Cardiac muscle cell (in vitro differentiated cells and primary cell): ENCODE data around the gene RBBP8. TPM values are rescaled to one million over a fixed set of nuclear protein-coding genes. Genes with fewer than 3 reads are reported as not detected.
A peak's percentile ranks its signal among the peaks of the same experiment; 100 is the strongest.

ENCODE experiments used
- DNase-seq, 2 donors: peaks; one replicate each; pipeline versions ENCODE4 v3.0.0 to v3.0.0-alpha.2; 2010 to 2017; ENCODE audit warnings: low read depth in 1 of 2, low spot score in 1 of 2
- H3K27ac ChIP-seq: fragments of 200-600 bp; sonication (generic); 2 replicates; pipeline ENCODE4 v1.5.1; 2016
- H3K27me3 ChIP-seq: fragments of 200-600 bp; sonication (generic); 2 replicates; pipeline ENCODE4 v1.6.0; 2016; ENCODE audit warnings: control low read depth
- H3K36me3 ChIP-seq: fragments of 200-600 bp; sonication (generic); 2 replicates; pipeline ENCODE4 v1.5.1; 2016; ENCODE audit warnings: control low read depth
- H3K4me1 ChIP-seq: fragments of 200-600 bp; sonication (generic); 2 replicates; pipeline ENCODE4 v1.8.1; 2017; ENCODE audit warnings: low read depth, mild to moderate bottlenecking, mixed run types
- H3K4me3 ChIP-seq: fragments of 200-600 bp; sonication (generic); 2 replicates; pipeline ENCODE4 v1.5.1; 2016; ENCODE audit warnings: mild to moderate bottlenecking
- H3K9me3 ChIP-seq: fragments of 200-600 bp; sonication (generic); 2 replicates; pipeline ENCODE4 v1.5.1; 2017; ENCODE audit warnings: low read depth, mild to moderate bottlenecking, control low read depth
- CTCF ChIP-seq: IDR thresholded peaks from 2 replicates; pipeline ENCODE4 v1.5.1; 2012; ENCODE audit warnings: low read depth, mild to moderate bottlenecking, low read length
- polyA plus RNA-seq: library from polyadenylated mRNA; unstranded; fragments of >200 nt; fragmentation: Nextera tagmentation; extraction: Ambion mirVana; gene quantifications from 2 replicates; pipeline ENCODE4 v1.2.1, GENCODE V29; 2016
- total RNA-seq: library from RNA; depleted of rRNA; stranded (reverse); fragments of >200 nt; gene quantifications from 2 replicates; pipeline ENCODE4 v1.2.3, GENCODE V29; 2016

RBBP8 gene
- total and polyA plus RNA-seq, 2 experiments from 2014 or later, result 27.4 to 30.1 TPM

DNA sequence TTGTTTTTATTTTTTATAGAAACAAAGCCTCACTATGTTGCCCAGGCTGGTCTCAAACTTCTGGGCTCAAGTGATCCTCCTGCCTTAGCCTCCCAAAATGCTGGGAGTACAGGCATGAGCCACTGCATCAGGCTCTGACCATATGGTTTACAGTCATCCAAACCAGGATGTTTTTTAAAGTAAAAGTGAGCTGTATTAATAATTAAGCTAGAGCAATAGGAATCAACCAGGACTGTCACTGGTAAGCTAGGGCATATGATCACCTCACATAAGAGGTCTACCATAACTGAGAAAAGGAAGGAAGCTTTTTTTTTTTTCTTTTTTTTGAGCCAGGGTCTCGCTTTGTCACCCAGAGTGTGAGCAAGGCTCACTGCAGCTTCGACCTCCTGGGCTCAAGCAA is 8.5 kb upstream of the RBBP8 start:
- Histone ChIP-seq H3K4me3 (no peak overlapping the region), H3K4me1 (peaks cover 37% of the 10 kb centered on the region), H3K27ac (no peak overlapping the region), H3K9me3 (no peaks in the 10 kb centered on the region), H3K36me3 (no peaks in the 10 kb centered on the region), H3K27me3 (no peaks in the 10 kb centered on the region)
- DNase-seq, result no peak
- no peak for TF ChIP-seq CTCF

DNA sequence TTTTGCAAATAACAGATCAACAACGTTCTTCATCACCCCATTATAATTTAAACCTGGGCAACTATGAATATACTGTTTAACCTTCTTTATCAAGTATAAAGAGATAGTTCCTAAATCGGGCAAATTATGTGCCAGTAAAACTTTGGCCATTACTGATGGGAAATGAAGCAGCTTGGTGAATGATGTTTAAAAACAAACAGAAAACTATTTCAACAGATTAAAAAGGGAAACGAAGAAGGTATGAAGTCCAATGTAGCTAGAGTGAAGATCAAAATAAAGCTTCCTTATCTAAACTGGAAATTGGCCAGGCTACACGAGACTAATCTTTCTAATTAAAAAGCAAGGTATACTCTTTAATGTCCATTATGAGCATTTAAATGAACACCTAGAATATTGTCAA is 6.7 kb upstream of the RBBP8 start:
- no peak for DNase-seq
- peaks cover 48% of the 10 kb centered on the region for H3K4me1 ChIP-seq
- no peak overlapping the region for H3K27ac ChIP-seq
- no peaks in the 10 kb centered on the region for H3K36me3 ChIP-seq
- no peak overlapping the region for H3K4me3 ChIP-seq
- no peaks in the 10 kb centered on the region for H3K27me3 ChIP-seq
- H3K9me3 ChIP-seq, result no peaks in the 10 kb centered on the region
- TF ChIP-seq CTCF, result no peak

GRCh38 chr18:22928339-22928738 is 4.8 kb upstream of the RBBP8 start:
- TF ChIP-seq CTCF, result no peak
- H3K4me1 ChIP-seq, result peaks cover 48% of the 10 kb centered on the region
- H3K9me3 ChIP-seq, result no peaks in the 10 kb centered on the region
- H3K36me3 ChIP-seq, result no peaks in the 10 kb centered on the region
- peak overlapping the region; percentile 87 for H3K27ac ChIP-seq
- no peak for DNase-seq
- H3K27me3 ChIP-seq, result no peaks in the 10 kb centered on the region
- no peak overlapping the region for H3K4me3 ChIP-seq

GRCh38 chr18:22930089-22930713 is 2.9 kb upstream of the RBBP8 start:
- Histone ChIP-seq H3K36me3 (no peaks in the 10 kb centered on the region), H3K27me3 (no peaks in the 10 kb centered on the region), H3K4me3 (no peak overlapping the region), H3K27ac (peak overlapping the region; percentile 87), H3K4me1 (peaks cover 58% of the 10 kb centered on the region), H3K9me3 (no peaks in the 10 kb centered on the region)
- TF ChIP-seq CTCF, result peak; percentile 89
- DNase-seq, result peak; percentile 77 to 85

- no peaks in the 10 kb centered on the region for H3K36me3 ChIP-seq
- H3K27ac ChIP-seq, result peak overlapping the region; percentile 87
- no peak for TF ChIP-seq CTCF
These were observed 283 bp upstream of the RBBP8 start for GRCh38 chr18:22932885-22933205.

More at GRCh38 chr18:22932885-22933205, 283 bp upstream of the RBBP8 start:
- no peak for DNase-seq
- H3K4me3 ChIP-seq, result peak overlapping the region; percentile 53
- peaks cover 53% of the 10 kb centered on the region for H3K4me1 ChIP-seq
- no peaks in the 10 kb centered on the region for H3K27me3 ChIP-seq
- H3K9me3 ChIP-seq, result no peaks in the 10 kb centered on the region
